Stimulated activated CD4-positive, alpha-beta T cell treated with anti-CD3 and anti-CD28 coated beads, Interleukin-15, amount 100 ng/mL, for 24 hours (primary cell): ENCODE results near the gene UNK.

ENCODE experiments used
- DNase-seq: peaks from one replicate; pipeline ENCODE4 v3.0.0-alpha.2; 2020

Gene UNK

DNA sequence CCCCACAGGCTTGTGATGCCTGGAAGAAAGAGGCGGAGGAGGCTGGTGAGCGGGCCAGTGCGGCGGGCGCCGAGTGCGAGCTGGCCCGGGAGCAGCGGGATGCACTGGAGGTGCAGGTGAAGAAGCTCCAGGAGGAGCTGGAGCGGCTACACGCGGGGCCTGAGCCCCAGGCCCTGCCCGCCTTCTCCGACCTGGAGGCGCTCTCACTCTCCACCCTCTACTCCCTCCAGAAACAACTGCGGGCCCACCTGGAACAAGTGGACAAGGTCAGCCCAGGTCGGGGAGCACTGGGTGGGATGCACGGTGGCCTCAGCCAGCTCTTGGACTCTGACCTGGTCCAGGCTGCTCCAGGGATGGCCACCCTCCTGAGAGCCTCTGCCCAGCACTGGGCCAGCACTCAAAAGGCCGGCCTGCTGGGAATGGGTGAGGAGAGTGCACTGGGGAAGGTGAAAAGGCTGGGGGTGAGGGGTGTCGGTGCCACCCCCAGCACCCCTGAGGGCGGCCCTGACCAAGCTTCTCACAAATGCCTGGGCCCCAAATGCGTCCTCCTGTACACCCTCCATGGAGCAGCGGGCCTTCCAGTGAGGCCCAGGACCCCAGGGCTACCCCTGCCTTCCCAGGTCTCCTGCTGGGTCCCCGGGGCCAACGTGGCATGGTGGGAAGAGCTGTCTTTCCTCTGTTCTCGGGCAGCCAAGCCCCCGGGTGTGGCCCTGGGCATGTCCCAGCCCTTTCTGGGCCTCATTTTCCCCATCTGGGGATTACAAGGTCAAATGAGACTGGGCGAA is 38.8 kb downstream of the UNK start:
- no peak for DNase-seq

DNA sequence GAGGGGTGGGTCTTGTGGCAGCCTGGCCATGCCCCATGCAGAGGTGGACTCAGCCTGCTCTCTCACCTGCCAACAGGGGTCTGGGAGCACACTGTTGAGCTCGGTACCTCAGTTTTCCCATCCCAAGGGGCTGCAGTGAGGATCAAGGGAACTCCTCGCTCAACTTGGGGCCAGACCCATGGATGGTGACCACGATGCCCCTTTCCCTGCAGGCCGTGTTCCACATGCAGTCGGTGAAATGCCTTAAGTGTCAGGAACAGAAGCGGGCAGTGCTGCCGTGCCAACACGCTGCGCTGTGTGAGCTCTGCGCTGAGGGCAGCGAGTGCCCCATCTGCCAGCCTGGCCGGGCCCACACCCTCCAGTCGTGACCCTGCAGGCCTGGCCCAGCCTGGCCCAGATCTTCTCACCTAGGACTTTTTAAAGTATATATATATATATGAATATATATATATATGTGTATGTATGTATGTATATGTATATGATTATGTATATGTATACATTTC is 39.5 kb downstream of the UNK start:
- DNase-seq: no peak

DNA sequence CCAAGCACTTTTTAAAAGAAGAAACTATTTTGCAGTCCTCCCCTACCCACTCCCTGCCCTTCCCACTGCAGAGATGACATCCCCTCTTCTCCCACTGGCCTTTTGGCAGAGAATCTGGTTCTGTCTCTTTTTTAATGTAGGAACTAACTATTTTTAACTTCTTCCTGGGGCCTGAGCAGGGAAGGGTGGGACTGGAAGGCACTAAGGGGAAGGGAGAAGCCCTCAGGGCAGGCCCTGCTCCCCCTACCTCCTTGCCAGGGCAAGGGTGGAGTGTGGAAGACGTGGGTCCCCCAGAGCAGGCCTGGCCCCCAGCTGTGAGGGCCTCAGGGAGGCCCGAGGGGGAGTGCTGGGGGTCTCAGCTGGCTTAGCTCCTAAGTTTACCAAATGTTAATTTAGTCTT is 40.1 kb downstream of the UNK start:
- DNase-seq: no peak

DNA sequence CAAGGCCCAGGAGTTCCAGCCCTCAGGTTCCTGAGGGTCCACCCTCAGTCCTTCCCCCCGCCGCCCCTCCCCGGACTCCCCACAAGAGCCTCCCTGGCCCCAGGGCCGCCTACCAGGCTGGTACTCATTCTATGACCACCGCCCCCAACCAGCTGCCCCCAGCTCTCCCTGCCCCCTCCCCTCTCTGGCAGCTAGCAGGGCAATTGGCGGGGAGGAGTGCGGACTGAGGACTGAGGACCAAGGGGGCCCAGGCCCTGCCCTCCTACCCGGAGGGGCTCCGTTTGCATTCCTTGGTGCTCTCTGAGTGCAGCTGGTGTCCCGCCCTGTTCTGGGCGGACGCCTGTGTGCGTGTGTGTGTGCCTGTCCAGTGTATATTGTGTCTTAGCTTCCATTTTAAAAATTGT is 40.5 kb downstream of the UNK start:
- no peak for DNase-seq

DNA sequence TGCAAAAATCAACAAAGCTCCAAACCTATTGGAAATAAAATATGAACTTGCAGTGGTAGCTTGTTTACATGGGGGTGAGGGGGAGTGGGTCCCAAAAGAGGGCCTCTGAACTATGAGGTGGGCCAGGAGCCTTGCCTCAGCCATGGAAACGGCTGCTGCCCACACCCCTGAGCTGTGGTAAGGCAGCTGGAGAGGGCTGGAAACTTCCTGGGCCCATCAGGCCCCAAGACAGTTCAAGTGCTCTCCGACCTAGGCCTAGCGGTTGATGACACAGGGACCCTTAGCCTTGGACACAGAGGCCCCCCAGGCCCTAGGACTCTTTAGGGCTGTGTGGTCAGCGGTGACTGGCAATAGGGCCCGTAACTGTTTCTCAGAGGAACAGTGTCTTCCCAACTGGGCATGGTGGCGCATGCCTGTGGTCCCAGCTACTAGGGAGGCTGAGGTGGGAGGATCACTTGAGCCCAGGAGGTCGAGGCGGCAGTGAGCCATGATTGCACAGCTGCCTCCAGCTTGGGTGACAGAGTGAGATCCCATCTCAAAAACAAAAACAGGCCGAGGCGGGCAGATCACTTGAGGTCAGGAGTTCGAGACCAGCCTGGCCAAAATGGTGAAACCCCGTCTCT is 41.3 kb downstream of the UNK start:
- no peak for DNase-seq

DNA sequence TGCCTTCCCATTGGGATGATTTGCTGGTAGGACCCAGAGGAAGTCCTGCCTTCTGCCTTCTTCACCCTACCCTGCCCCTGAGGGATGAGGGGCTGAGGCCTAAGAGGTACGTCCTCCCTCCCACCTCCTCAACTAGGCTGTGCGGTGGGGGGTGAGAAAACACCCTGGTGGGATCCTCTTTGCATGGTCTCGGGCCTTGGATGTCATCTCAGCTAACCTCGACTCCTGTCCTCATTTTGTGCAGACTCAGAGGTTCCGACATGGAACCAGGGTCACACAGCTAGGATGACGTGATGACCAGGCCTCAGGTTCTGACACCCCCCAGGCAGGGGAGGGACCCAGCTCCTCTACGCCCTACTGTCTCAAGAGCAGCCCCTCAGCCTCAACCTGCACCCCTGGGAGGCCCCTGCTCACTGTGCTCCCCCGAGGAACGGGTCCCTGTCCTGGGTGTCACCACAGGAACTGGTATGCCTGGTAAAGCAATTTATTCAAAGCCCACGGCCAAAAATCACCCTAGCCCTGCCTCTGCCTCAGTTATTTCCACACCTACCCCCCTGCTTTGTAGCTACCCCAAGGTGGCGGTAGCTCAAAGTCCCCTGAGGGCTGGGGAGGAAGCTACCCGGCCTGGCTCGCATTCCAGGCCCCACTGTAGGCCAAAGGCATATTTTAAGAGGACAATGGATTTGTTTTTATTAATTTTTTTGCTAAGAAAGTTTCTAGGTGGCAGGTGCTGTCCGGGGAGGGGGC is 42.1 kb downstream of the UNK start:
- no peak for DNase-seq

DNA sequence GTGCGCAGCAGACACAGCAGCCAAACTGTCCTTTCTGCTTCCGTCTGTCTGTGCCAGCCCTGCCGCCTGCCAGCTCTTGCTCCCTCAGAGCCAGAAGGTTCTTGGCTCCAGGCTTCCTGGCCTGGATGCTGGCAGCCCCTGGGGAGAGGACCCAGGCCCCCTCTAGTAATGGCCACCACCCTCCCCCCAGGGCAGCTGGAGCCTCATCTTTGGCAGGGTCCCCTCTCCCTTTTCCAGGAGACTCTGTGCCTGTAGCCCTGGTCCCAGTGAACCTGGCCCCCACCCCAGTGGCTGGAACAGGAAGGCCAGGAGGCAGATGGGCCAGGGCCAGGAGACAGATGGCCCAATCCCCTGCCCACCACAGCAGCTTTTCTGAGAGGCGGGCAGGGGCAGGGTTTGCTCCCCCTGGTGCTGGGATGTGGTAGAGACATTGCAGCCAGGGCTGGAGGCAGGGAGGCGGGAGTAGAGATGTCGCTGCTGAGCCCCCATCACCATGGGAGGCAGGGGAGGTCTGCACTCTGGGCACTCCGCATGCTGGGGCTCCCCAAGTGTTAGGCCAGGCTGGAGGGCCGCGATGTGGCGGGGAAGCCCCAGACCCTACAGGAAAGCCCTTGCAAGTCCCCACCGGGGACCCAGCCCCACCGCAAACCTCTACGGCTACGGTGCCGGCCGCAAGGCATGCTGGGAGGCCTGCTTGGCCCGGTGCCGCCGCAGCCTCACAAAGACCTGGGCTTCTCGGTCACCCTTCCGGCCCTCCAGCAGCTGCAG is 42.9 kb downstream of the UNK start:
- peak; percentile 75 for DNase-seq

DNA sequence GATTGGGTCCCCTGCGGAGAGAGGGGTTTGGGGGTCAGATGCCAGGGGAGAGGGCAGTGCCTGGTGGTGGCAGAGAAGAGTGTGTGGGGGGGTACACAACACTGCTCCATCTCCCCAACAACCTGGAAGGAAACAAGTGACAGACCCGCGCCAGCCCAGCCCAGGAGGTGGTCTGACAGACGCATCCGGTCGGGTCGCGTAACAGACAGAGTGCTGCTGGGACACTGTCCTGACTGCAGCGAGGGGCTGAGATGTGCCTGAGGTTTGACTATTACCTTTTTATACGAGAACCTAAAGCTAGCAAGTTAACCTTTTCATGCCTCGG is 43.4 kb downstream of the UNK start:
- no peak for DNase-seq

DNA sequence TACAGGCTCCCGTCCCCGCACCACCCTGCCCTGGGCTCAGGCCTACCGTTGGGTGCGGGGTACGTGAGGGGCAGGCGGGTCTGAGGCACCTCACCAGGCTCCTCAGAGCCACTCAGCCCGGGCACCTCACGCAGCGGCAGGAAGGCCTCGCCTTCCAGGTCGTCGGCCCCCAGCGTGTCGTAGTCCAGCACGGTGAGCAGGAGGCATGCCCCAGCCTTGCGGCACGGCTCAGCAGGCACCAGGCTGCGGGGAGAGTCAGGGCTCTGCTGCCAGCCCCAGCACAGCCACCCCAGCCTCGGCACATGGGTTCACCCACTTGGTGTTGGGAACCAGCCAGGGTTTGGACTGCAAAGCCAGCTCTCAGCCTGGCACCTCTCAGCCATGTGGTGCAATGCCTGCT is 44.1 kb downstream of the UNK start:
- DNase-seq: no peak

DNA sequence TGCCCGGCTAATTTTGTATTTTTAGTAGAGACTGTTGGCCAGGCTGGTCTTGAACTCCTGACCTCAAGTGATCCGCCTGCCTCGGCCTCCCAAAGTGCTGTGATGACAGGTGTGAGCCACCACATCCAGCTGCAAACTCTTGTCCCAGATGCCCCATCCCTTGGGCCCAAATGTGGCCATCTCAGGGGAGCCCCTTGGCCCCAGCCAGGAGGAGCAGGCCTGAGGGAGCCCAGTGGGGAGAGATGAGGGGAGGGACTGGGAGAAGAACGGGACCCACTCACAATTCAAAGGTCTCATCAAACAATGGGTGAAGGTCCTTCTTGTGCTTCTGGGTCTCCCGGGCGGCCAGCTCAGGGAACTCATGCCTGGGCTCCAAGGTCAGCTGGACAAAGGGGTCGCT is 45.1 kb downstream of the UNK start:
- no peak for DNase-seq

DNA sequence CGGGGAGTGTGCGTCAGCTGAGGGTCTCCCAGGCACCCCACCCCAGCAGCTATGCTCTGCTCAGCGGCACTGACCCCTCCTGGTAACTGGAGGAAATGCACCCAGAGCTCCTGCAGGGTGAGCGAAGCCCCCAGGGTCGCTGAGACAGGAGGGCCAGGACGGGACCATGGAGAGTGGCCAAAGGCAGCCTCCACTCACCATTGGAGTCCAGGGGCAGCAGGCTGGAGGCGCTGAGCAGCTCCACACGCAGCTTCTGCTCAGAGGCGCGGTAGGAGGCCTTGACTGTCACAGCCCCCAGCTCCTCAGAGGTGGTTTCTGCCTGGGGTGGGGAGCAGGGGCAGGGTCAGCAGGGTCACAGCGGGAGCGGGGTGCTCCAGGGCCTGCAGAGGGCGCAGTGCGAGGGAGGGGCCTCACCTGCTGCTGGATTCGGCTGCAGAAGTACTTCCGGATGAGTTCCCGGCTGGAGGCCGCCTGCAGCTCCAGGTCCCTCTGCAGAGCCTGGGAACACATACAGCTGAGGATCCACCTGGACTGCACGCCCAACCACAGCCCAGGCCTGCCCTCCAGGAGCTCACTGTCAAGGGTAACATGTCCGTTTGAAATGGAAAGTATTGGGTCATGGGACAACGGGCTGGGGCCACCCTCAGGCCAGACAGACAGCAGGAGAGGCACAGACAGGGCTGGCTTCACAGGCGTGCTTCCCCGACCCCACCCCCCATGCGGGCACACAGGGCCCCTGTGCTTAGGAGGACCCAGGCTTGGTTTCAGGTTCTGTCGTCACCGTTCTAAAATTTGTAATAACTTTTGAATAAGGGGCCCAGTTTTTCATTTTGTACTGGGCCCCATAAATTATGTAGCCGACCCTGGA is 45.8 kb downstream of the UNK start:
- DNase-seq: peak; percentile 55

DNA sequence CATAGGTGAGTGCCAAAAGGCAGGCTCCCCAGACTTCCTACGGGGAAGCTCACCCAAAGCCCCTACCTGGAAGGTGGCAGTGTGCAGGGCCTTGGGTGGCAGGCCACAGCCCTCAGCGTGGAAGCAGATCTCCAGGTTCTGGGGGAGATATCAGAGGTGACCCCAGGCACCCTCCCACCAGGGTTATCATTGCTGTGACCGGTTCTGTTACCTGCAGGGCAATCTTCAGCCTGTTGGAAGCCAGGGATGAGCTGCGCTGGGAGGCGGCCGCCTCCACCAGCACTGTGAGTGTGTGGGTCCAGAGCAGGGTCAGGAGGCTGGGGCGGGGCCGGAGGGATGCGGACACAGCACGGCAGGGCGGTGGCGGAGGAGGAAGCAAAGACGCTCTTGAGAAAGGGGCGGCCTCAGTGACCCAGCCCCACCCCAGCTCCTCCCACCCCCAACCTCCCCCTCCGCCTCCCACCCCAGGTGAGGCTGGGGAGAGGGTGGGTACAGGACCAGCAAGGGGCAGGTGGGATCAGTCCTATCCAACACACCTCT is 46.5 kb downstream of the UNK start:
- DNase-seq: no peak

DNA sequence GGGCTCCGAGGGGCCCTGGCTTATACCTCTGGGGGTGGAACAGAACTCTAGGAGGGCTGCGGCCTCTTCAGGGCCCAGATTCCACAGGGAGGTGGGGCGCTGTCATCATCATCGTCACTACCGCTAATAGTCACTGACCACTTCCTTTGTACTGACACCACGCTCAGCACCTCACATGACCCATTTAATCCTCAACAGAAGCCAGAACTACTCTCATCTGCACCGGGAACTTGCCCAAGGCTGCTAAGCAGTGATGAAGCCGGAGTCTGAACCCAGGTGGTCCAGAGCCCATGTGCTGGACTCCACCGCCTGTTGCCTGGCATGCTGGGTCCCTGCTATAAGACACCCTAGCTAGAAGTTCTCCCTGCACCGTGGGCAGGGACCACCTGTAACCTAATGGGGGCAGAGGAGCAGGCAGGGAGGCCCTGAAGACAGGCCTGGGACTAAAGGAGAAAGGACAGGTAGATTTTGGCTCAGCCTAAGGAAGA is 47.6 kb downstream of the UNK start:
- DNase-seq: peak; percentile 63

DNA sequence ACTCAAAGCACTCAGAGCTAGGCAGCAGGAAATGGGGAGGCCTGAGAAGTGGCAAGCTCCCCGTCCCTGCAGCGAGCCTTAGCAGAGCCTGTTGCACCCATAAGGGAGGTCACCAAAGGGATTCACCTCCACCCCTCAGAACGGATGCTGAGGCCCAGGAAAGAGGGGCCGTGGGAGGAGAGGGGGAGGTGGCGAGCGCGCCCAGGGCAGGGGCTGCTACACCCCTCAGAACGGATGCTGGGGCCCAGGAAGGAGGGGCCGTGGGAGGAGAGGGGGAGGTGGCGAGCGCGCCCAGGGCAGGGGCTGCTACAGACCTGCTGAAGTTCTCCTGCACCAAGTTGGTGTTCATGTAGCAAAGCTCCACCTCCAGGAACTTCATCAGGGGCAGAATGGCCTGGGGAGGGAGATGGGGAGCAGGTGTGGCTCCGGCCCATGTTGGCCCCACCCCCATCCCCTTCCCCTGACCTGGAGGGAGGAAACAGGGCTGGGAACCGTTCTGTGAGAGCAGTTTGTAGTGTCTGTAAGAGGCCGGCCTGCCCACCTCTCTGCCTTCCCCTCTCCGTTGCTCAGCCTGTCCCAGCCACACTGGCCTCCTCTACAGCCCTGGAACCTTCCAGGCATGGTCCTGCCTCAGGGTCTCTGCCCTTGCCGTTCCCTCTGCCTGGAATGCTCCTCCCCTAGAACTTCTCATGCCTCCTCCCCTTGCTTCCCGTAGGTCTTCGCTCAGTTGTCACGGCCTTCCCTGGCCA is 48.2 kb downstream of the UNK start:
- DNase-seq: peak; percentile 42

DNA sequence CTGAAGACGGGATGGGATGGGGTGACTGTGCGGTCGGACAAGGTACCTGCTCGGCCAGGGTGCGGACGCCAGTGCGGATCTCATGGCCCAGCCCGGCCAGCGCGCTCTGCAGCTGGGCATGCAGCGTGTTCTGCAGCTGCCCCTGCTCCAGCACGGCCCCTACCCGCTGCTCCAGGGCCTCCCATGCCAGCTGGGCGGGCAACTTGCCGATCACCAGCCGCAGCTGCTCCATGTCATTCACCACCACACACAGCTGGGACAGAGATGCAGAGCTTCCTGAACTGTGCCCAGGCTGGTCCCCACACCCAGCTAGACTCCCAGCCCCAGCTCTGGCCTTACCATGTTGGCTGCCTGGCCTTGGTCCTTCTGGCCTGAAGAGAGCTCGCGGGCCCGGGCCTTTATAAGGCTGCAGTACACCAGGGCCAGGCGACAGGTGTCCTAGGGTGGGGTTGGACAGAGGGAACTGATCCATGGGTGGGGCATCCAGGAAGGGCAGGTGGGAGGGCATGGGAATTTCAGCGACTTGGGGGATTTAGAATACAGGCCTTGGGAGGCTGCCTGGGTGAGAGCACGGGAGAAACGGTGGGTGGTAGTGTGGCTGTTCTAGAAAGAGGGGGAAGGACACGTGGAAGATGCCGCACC is 49.8 kb downstream of the UNK start:
- DNase-seq: no peak

DNA sequence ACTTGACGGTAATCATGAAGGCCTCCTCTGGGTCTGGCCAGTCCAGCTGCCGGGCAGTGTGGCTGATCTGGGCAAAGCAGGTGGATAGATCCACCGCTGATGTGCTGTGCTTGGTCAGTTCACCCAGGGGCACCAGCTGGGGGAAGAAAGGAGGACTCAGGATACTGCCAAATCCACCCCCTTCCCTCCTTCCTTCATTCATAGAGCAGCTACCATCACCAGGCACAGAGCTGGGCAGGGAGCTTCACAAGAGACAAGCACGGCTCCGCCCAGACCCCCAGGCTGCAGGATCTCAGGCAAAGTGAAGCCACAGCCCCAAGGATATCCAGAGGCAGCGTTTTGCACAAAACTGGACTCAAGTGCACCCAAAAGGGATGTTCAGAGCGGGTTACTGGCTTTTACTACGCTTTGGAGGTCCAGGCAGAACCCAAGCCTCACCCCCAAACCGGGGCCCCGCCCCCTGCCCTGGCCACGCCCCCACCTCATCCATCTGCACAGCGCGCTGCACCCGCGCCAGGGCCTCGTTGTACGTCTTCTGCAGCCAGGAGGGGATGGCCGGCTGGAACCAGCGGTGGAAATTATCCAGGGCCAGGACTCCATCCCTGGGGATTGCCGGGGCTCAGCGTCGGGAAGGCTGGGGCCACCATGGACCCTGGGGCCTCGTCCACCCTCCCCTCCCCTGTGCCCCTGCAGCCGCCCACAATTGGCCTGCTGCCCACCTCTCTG is 50.5 kb downstream of the UNK start:
- no peak for DNase-seq

DNA sequence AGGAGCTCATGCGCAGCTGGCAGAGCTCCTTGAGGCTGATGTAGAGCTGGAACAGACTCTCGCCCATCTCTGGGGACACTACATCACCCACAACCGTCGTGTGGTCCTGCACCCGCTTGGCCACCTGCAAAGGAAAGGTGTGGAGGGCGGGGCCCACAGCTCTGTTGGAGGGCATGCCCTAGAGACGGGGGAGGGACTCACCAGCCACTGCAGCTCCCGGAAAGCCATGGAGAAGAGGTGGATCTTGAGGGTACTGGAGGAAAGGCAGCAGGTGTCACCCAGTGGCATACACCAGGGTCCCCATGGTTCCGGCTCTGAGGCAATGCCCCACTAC is 51.0 kb downstream of the UNK start:
- no peak for DNase-seq

DNA sequence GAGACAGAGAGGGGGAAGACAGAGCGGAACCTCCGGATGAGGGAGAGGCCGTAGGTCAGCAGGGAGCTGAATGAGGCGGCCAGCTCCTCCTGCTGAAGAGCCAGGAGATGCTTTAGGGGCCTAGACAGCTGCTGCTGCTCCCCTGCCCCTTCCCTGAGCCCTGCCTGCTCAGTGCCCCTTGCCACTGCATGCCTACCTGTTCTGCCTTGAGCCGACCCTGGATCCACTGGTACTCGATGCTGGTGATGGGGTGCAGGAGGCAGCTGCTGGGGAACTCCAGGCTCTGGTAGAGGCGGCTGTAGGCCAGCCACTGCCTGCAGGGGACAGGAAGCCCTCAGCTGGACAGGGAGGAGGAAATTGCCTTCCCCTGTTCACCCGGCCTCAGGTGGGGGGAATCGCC is 52.0 kb downstream of the UNK start:
- no peak for DNase-seq

DNA sequence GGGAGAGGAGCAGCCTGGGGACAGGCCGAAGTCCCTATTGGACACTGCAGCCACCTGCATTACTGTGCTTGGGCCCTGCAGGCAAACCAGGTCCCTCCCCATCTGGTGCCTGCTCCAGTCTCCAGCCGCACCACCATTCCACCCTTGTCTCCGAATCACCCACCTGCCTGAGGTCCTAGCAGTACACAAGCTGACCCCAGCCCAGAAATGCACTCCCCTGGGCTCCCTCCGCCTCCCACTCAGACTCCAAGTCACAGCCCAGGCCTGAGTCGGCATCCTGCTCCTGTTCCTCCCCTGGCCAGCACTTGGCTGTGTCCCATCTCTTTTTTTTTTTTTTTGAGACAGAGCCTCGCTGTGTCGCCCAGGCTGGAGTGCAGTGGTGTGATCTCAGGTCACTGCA is 53.3 kb downstream of the UNK start:
- no peak for DNase-seq

DNA sequence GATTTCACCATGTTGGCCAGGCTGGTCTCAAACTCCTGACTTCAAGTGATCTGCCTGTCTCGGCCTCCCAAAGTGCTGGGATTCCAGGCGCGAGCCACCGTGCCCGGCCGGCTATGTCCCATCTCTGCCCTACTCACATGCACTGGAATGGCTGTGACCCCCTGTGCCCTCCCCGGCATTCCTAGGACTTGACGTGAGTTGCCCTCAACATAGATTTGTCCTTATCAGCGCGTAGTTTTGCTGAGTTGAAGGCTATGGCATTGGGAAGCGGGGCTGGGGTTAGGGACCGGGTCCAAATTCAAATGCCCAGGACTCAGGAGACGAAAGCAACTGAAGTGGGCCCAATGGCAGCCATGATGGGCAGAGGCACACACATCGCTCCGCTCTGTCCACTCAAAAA is 53.8 kb downstream of the UNK start:
- no peak for DNase-seq
